ENCODE measurements around the gene PERM1. TPM values are rescaled to one million over a fixed set of nuclear protein-coding genes. Genes with fewer than 3 reads are reported as not detected.

PERM1 gene
- total and polyA plus RNA-seq, 4 donors: 0.06 to 0.45 (median 0.15) TPM; not detected in 1

GRCh38 chr1:966704-967300 lies 15.1 kb downstream of the PERM1 start:
- Histone ChIP-seq H3K36me3 (ENCODE audit: control insufficient read depth in 4 of 4, insufficient read depth in 4 of 4, low read length in 4 of 4) (peaks cover 0 to 9% (median 0%) of the 10 kb centered on the region in 4 donors), H3K4me3 (peak overlapping the region; percentile 59), H3K27me3 (ENCODE audit: control insufficient read depth in 3 of 3, insufficient read depth in 3 of 3, low read length in 2 of 3) (peaks cover 0 to 41% (median 16%) of the 10 kb centered on the region in 3 donors), H3K9me3 (ENCODE audit: control insufficient read depth in 4 of 4, insufficient read depth in 3 of 4, low read length in 3 of 4) (no peaks in the 10 kb centered on the region), H3K9ac (ENCODE audit: insufficient read depth in 1 of 2, low read length in 2 of 2) (no peak overlapping the region), H3K27ac (ENCODE audit: low read depth in 1 of 2, low read length in 1 of 2) (peak overlapping the region in 1 of 2 donors; percentile 49), H3K4me1 (ENCODE audit: control insufficient read depth in 5 of 5, insufficient read depth in 5 of 5, low read length in 5 of 5) (peaks cover 0 to 13% (median 0%) of the 10 kb centered on the region in 5 donors)
- ATAC-seq (ENCODE audit: insufficient read depth, low FRiP score) (peak; percentile 85), DNase-seq (peak; percentile 35 to 59 (median 57))
- no peak for TF ChIP-seq CTCF (IDR thresholded peaks at IDR 0.05; ENCODE audit: control extremely low read depth, extremely low read depth)
- WGBS, 2 donors: 1% methylated on average over 48 to 60 of the region's 60 CpGs

- ATAC-seq (ENCODE audit: insufficient read depth, low FRiP score): peak; percentile 63
- H3K27ac ChIP-seq (ENCODE audit: low read depth in 1 of 2, low read length in 1 of 2): peak within 1 kb of the TSS in 1 of 2 donors; percentile 49
- no peak for TF ChIP-seq CTCF (IDR thresholded peaks at IDR 0.05; ENCODE audit: control extremely low read depth, extremely low read depth)
- H3K9me3 ChIP-seq (ENCODE audit: control insufficient read depth in 4 of 4, insufficient read depth in 3 of 4, low read length in 3 of 4): no peaks in the 10 kb centered on the region
- peaks cover 0 to 16% (median 0%) of the 10 kb centered on the region in 5 donors for H3K4me1 ChIP-seq (ENCODE audit: control insufficient read depth in 5 of 5, insufficient read depth in 5 of 5, low read length in 5 of 5)
- no peak for DNase-seq
- WGBS, 2 donors: 3 to 5% methylated on average over 29 to 31 of the region's 31 CpGs
- H3K4me3 ChIP-seq: peak within 1 kb of the TSS; percentile 59
- H3K9ac ChIP-seq (ENCODE audit: insufficient read depth in 1 of 2, low read length in 2 of 2): no peak within 1 kb of the TSS
- peaks cover 0 to 9% (median 0%) of the 10 kb centered on the region in 4 donors for H3K36me3 ChIP-seq (ENCODE audit: control insufficient read depth in 4 of 4, insufficient read depth in 4 of 4, low read length in 4 of 4)
- H3K27me3 ChIP-seq (ENCODE audit: control insufficient read depth in 3 of 3, insufficient read depth in 3 of 3, low read length in 2 of 3): peaks cover 0 to 35% (median 16%) of the 10 kb centered on the region in 3 donors
Observed at GRCh38 chr1:966135-966703, 15.7 kb downstream of the PERM1 start, which contains the start of gene PLEKHN1. TSS of gene PLEKHN1 (plus strand) at chr1:966482. CDS start at chr1:966532, 50 bp downstream.

GRCh38 chr1:965526-966134 lies 16.3 kb downstream of the PERM1 start:
- 75 to 78% methylated on average over 26 of the region's 26 CpGs for WGBS, 2 donors
- Histone ChIP-seq H3K27ac (ENCODE audit: low read depth in 1 of 2, low read length in 1 of 2) (no peak overlapping the region), H3K9ac (ENCODE audit: insufficient read depth in 1 of 2, low read length in 2 of 2) (no peak overlapping the region)

More at GRCh38 chr1:965526-966134, 16.3 kb downstream of the PERM1 start:
- Histone ChIP-seq H3K4me1 (ENCODE audit: control insufficient read depth in 5 of 5, insufficient read depth in 5 of 5, low read length in 5 of 5) (peaks cover 0 to 18% (median 0%) of the 10 kb centered on the region in 5 donors), H3K36me3 (ENCODE audit: control insufficient read depth in 4 of 4, insufficient read depth in 4 of 4, low read length in 4 of 4) (peaks cover 0 to 9% (median 0%) of the 10 kb centered on the region in 4 donors), H3K4me3 (no peak overlapping the region), H3K27me3 (ENCODE audit: control insufficient read depth in 3 of 3, insufficient read depth in 3 of 3, low read length in 2 of 3) (peaks cover 0 to 30% (median 16%) of the 10 kb centered on the region in 3 donors), H3K9me3 (ENCODE audit: control insufficient read depth in 4 of 4, insufficient read depth in 3 of 4, low read length in 3 of 4) (no peaks in the 10 kb centered on the region)
- DNase-seq: no peak
- ATAC-seq (ENCODE audit: insufficient read depth, low FRiP score): no peak
- TF ChIP-seq CTCF (IDR thresholded peaks at IDR 0.05; ENCODE audit: control extremely low read depth, extremely low read depth): no peak
